Endodermal cell (in vitro differentiated cells): ENCODE data around the gene GPR37. TPM values are rescaled to one million over a fixed set of nuclear protein-coding genes. Genes with fewer than 3 reads are reported as not detected.

ENCODE experiments used
- DNase-seq: peaks from one replicate; pipeline ENCODE4 v3.0.0-alpha.2; 2017
- H3K27ac ChIP-seq: 2 replicates; pipeline ENCODE4 v1.5.1; 2013; ENCODE audit warnings: mild to moderate bottlenecking, low read depth, low read length, moderate library complexity
- H3K27me3 ChIP-seq: 2 replicates; pipeline ENCODE4 v1.6.1; 2013; ENCODE audit warnings: mild to moderate bottlenecking, low read length, moderate library complexity; ENCODE audit not compliant: insufficient read depth, control insufficient read depth, poor library complexity, severe bottlenecking
- H3K36me3 ChIP-seq: 2 replicates; pipeline ENCODE4 v1.7.0; 2013; ENCODE audit warnings: mild to moderate bottlenecking, low read length, moderate library complexity; ENCODE audit not compliant: control insufficient read depth, insufficient read depth
- H3K4me1 ChIP-seq: one replicate; pipeline ENCODE4 v1.7.0; 2013; ENCODE audit warnings: low read length; ENCODE audit not compliant: control insufficient read depth, insufficient read depth
- H3K4me3 ChIP-seq: 2 replicates; pipeline ENCODE4 v1.5.1; 2013; ENCODE audit warnings: mild to moderate bottlenecking, low read length, moderate library complexity
- H3K9ac ChIP-seq: 2 replicates; pipeline ENCODE4 v1.6.1; 2013; ENCODE audit warnings: mild to moderate bottlenecking, low read length, moderate library complexity; ENCODE audit not compliant: poor library complexity, severe bottlenecking; ENCODE audit errors: extremely low read depth
- H3K9me3 ChIP-seq: 2 replicates; pipeline ENCODE4 v1.6.1; 2013; ENCODE audit warnings: mild to moderate bottlenecking, low read length, moderate library complexity; ENCODE audit not compliant: control insufficient read depth
- H3K27ac Mint-ChIP-seq: 2 replicates; pipeline ENCODE4 v1.8.0; 2020; ENCODE audit warnings: mixed read lengths
- H3K27me3 Mint-ChIP-seq: 2 replicates; pipeline ENCODE4 v1.8.0; 2021; ENCODE audit warnings: mild to moderate bottlenecking, mixed read lengths; ENCODE audit not compliant: insufficient read depth
- H3K36me3 Mint-ChIP-seq: 2 replicates; pipeline ENCODE4 v1.8.0; 2020; ENCODE audit warnings: low read depth, mixed read lengths
- H3K4me1 Mint-ChIP-seq: 2 replicates; pipeline ENCODE4 v1.8.0; 2020; ENCODE audit warnings: mixed read lengths
- H3K4me3 Mint-ChIP-seq: 2 replicates; pipeline ENCODE4 v1.8.0; 2020; ENCODE audit warnings: mild to moderate bottlenecking, moderate library complexity, mixed read lengths
- H3K9me3 Mint-ChIP-seq: 2 replicates; pipeline ENCODE4 v1.8.0; 2020; ENCODE audit warnings: mild to moderate bottlenecking, mixed read lengths
- CTCF ChIP-seq: fragments of 200-600 bp; sonication (generic); conservative IDR thresholded peaks from 2 replicates; pipeline ENCODE4 v1.5.0; 2021; ENCODE audit warnings: antibody characterized with exemption, mild to moderate bottlenecking
- WGBS, 2 experiments: methylation state at CpG; one replicate each; pipeline versions ENCODE4 v1.1.5 to v1.1.7; 2013; ENCODE audit warnings: missing lambda C conversion rate in 2 of 2, mixed read lengths in 1 of 2; ENCODE audit not compliant: insufficient coverage in 1 of 2, insufficient read length in 1 of 2; 5-methylcytosine and 5-hydroxymethylcytosine counted together
- total RNA-seq, 2 donors: library from RNA; stranded (reverse); fragmentation: NEBNext Ultra II Directional in 1 of 2; extraction: Animal tissue kit (Norgen Biotek cat#: 25700) in 1 of 2; gene quantifications; 2 replicates in 1 of 2; 3 replicates in 1 of 2; pipeline ENCODE4 v1.2.1, GENCODE V29; 2021

GPR37 gene
- total RNA-seq, 2 donors from 2014 or later = 31.6 to 33.1 TPM

- no peak overlapping the region for H3K4me3 Mint-ChIP-seq
- H3K27ac ChIP-seq = no peak overlapping the region
- no peak overlapping the region for H3K4me3 ChIP-seq
- WGBS, 2 experiments = 92 to 93% methylated on average over 2 to 5 of the region's 5 CpGs
- H3K36me3 Mint-ChIP-seq = no peaks in the 10 kb centered on the region
- no peak overlapping the region for H3K27ac Mint-ChIP-seq
- H3K27me3 Mint-ChIP-seq = no peaks in the 10 kb centered on the region
- no peaks in the 10 kb centered on the region for H3K36me3 ChIP-seq
- H3K9me3 ChIP-seq = no peaks in the 10 kb centered on the region
- H3K27me3 ChIP-seq = no peaks in the 10 kb centered on the region
- peaks cover 14% of the 10 kb centered on the region for H3K4me1 Mint-ChIP-seq
- TF ChIP-seq CTCF = no peak
- H3K4me1 ChIP-seq = peaks cover 5% of the 10 kb centered on the region
- no peak overlapping the region for H3K9ac ChIP-seq
- DNase-seq = no peak
- H3K9me3 Mint-ChIP-seq = no peaks in the 10 kb centered on the region
These were observed 42.6 kb upstream of the GPR37 start for GRCh38 chr7:124808206-124808605.

- H3K4me1 ChIP-seq = peaks cover 5% of the 10 kb centered on the region
- H3K4me3 ChIP-seq = no peak overlapping the region
- no peaks in the 10 kb centered on the region for H3K27me3 Mint-ChIP-seq
- H3K4me1 Mint-ChIP-seq = peaks cover 11% of the 10 kb centered on the region
- no peaks in the 10 kb centered on the region for H3K36me3 Mint-ChIP-seq
- TF ChIP-seq CTCF = no peak
- WGBS, 2 experiments = no CpG with 5 or more reads among the region's 1 CpG
- H3K9me3 Mint-ChIP-seq = no peaks in the 10 kb centered on the region
- H3K27ac Mint-ChIP-seq = no peak overlapping the region
- H3K4me3 Mint-ChIP-seq = no peak overlapping the region
- H3K9me3 ChIP-seq = no peaks in the 10 kb centered on the region
- no peaks in the 10 kb centered on the region for H3K27me3 ChIP-seq
- no peak overlapping the region for H3K9ac ChIP-seq
- H3K36me3 ChIP-seq = no peaks in the 10 kb centered on the region
- DNase-seq = no peak
- no peak overlapping the region for H3K27ac ChIP-seq
These were observed 35.8 kb upstream of the GPR37 start for GRCh38 chr7:124801330-124801895.

GRCh38 chr7:124800386-124800785 lies 34.8 kb upstream of the GPR37 start:
- no peak overlapping the region for H3K9ac ChIP-seq
- 90 to 100% methylated on average over 1 to 2 of the region's 2 CpGs for WGBS, 2 experiments
- no peaks in the 10 kb centered on the region for H3K27me3 Mint-ChIP-seq
- peaks cover 10% of the 10 kb centered on the region for H3K4me1 Mint-ChIP-seq
- no peak overlapping the region for H3K27ac Mint-ChIP-seq
- no peak overlapping the region for H3K4me3 Mint-ChIP-seq
- H3K9me3 ChIP-seq = no peaks in the 10 kb centered on the region
- H3K27ac ChIP-seq = no peak overlapping the region
- H3K36me3 Mint-ChIP-seq = no peaks in the 10 kb centered on the region
- no peaks in the 10 kb centered on the region for H3K9me3 Mint-ChIP-seq
- H3K27me3 ChIP-seq = no peaks in the 10 kb centered on the region
- H3K36me3 ChIP-seq = no peaks in the 10 kb centered on the region
- no peak for TF ChIP-seq CTCF
- DNase-seq = no peak
- H3K4me3 ChIP-seq = no peak overlapping the region
- H3K4me1 ChIP-seq = peaks cover 5% of the 10 kb centered on the region
